ENCODE measurements around the gene DEK. TPM values are rescaled to one million over a fixed set of nuclear protein-coding genes. Genes with fewer than 3 reads are reported as not detected.
"Not testable (repeated sequence)": the region's sequence is repeated elsewhere in the genome, so short reads cannot be mapped to it uniquely, and the experiment has no call there.

DEK gene, protein sequence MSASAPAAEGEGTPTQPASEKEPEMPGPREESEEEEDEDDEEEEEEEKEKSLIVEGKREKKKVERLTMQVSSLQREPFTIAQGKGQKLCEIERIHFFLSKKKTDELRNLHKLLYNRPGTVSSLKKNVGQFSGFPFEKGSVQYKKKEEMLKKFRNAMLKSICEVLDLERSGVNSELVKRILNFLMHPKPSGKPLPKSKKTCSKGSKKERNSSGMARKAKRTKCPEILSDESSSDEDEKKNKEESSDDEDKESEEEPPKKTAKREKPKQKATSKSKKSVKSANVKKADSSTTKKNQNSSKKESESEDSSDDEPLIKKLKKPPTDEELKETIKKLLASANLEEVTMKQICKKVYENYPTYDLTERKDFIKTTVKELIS
- 156 and 591 TPM in 2 replicates for total RNA-seq (ENCODE audit: low replicate concordance)

DNA sequence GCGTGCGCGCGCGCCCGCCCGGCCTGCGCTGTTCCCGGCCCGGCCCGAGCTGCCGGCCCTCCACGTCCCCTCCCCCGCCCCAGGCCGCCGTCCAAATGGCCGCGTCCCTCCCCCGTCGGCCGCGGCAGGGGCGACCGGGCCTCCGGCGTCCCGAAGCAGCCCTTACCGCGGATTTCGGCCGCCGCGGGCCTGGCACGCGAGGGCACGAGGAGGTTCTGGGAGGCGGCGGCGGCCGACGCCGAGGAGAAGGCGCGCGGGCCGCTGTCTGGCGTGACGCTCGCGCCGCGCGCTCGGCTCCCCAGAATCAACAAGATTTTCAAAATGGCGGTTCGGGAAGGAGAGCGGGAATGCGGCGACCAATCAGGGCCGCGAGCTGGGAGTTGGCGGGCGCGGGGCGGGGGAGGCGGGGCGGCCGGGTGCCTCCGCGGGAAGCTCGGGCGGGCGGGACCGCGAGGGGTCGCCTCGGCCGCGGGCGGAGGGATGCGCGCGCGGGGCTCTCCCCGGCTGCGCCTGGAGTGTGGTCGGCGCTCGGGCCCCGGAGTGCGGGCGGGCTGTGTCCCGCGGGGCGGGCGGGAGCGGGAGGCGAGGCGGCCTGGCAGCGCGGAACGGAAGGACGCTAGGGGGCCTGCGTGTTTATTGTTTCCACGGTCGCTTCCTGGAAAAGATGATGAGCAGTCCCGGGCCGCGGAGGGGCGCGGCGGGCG lies at the start of gene DEK:
Gene DEK, minus strand, starts transcription at position 312 of the 704 bp plus-strand sequence. CDS start 543 bp downstream, outside the sequence.
- TF ChIP-seq, protein P1, sequence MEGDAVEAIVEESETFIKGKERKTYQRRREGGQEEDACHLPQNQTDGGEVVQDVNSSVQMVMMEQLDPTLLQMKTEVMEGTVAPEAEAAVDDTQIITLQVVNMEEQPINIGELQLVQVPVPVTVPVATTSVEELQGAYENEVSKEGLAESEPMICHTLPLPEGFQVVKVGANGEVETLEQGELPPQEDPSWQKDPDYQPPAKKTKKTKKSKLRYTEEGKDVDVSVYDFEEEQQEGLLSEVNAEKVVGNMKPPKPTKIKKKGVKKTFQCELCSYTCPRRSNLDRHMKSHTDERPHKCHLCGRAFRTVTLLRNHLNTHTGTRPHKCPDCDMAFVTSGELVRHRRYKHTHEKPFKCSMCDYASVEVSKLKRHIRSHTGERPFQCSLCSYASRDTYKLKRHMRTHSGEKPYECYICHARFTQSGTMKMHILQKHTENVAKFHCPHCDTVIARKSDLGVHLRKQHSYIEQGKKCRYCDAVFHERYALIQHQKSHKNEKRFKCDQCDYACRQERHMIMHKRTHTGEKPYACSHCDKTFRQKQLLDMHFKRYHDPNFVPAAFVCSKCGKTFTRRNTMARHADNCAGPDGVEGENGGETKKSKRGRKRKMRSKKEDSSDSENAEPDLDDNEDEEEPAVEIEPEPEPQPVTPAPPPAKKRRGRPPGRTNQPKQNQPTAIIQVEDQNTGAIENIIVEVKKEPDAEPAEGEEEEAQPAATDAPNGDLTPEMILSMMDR (IDR thresholded peaks at IDR 0.05; ENCODE audit: insufficient read depth, low read length), result peak; percentile 59
- DNase-seq (ENCODE audit: low read depth), result peak; percentile 77
- H3K4me3 ChIP-seq (ENCODE audit: low read depth, low read length), result peak within 1 kb of the TSS; percentile 89

GRCh38 chr6:18312368-18312767 lies 48.0 kb upstream of the DEK start:
- no peak overlapping the region for H3K4me3 ChIP-seq (ENCODE audit: low read depth, low read length)
- TF ChIP-seq, protein P1 (IDR thresholded peaks at IDR 0.05; ENCODE audit: insufficient read depth, low read length), result no peak
- no peak for DNase-seq (ENCODE audit: low read depth)

- DNase-seq (ENCODE audit: low read depth); H3K4me3 ChIP-seq (ENCODE audit: low read depth, low read length): not testable (repeated sequence)
Observed at GRCh38 chr6:18310010-18310409, 45.7 kb upstream of the DEK start.

- no peak overlapping the region for H3K4me3 ChIP-seq (ENCODE audit: low read depth, low read length)
- no peak for DNase-seq (ENCODE audit: low read depth)
- TF ChIP-seq, protein P1 (IDR thresholded peaks at IDR 0.05; ENCODE audit: insufficient read depth, low read length), result no peak
Observed at GRCh38 chr6:18309046-18309445, 44.7 kb upstream of the DEK start.

- TF ChIP-seq, protein P1 (IDR thresholded peaks at IDR 0.05; ENCODE audit: insufficient read depth, low read length), result no peak
- DNase-seq (ENCODE audit: low read depth), result peak; percentile 29
- H3K4me3 ChIP-seq (ENCODE audit: low read depth, low read length), result no peak overlapping the region
Observed at GRCh38 chr6:18308070-18308735, 43.9 kb upstream of the DEK start.

DNA sequence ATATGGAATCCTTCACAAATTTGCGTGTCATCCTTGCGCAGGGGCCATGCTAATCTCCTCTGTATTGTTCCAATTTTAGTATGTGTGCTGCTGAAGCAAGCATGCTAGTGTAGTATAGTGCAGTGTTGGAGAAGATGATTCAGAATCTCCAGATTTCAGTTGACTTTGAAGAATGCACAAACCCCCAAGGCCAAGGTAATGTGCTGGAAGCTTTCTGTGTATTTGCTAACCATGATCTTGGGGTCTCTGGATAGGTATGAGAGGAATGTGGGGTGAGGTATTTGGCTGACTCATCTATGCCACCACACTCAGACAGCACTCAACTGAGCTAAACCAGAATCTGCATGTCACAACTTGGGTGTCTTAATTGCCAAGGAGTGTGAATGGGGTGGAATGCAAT lies 42.6 kb upstream of the DEK start:
- TF ChIP-seq, protein P1 (IDR thresholded peaks at IDR 0.05; ENCODE audit: insufficient read depth, low read length), result no peak
- DNase-seq (ENCODE audit: low read depth), result peak; percentile 37
- no peak overlapping the region for H3K4me3 ChIP-seq (ENCODE audit: low read depth, low read length)

All from fibroblast of the aortic adventitia (primary cell).